IPS-18c (cell line): ENCODE measurements around the gene PBRM1.

ENCODE experiments used
- H3K4me3 ChIP-seq: 2 replicates; pipeline ENCODE4 v1.7.0; 2013; ENCODE audit warnings: low read depth, mild to moderate bottlenecking, low read length, moderate library complexity; ENCODE audit not compliant: insufficient read depth
- H3K9me3 ChIP-seq: one replicate; pipeline ENCODE4 v1.6.1; 2013; ENCODE audit warnings: mild to moderate bottlenecking, low read length, moderate library complexity; ENCODE audit not compliant: control insufficient read depth, insufficient read depth

The PBRM1 gene

DNA sequence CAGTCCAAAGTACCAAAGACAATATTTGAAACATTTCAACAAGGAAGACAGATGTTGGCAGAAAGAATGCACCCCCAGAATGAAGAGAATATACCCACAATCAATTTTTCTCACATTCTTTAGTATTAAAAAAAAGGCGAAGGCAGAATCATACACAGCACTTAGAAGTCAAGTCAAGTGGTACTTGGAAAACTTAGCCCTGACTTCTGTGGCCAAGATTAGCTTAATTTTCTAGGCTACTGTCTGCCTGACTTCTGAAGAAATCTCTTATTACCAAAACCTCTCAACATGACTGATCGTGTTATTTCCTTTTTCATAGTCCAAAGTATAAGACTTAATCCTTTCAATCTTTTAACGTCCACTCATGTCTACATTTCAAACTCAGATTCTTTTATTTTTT, 60.7 kb downstream of the PBRM1 start:
- H3K9me3 ChIP-seq = no peaks in the 10 kb centered on the region
- no peak overlapping the region for H3K4me3 ChIP-seq

DNA sequence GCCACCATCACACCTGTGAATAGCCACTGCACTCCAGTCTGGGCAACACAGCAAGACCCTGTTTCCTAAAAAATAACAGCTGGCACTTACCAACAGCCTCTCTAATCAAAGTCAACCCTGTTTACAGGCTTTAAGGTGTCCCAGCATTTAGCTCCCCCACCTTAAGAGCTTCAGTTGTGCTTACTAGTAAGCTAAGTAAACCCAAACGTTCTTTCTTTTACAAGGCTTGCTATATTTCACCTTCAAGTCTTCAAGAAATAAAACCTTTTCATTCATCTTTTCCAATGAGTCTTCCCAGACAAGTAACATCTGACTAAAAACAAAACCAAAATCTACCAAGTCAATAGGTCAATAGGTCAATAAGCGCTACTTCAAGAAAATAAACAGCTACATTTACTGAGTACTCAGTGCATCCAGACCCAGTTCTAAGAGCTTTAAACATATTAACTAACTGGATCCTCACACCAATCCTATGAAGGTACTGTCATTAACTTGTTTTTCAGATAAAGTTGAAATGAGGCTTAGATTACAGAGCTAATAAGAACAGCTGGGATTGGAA, 62.4 kb downstream of the PBRM1 start:
- Histone ChIP-seq H3K9me3 (no peaks in the 10 kb centered on the region), H3K4me3 (no peak overlapping the region)

DNA sequence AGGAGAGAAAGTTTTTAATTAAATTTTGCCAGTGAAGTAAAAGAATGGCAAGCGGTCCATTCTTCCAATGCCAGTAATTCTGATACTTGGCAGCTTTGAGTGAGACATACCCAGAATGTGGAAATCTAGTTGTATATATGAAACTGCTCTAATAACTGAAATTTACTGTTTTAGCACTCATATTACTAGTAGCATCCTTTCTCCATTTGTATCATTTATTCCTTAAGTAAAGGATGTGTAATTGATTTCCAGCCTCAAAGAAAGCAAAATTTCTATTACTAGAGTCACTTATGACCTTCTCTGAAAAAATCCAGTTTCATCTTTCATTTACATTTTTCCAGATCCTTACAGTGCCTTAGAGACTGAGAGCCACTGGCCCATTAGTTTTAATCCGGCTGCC, 65.1 kb downstream of the PBRM1 start:
- H3K9me3 ChIP-seq = no peaks in the 10 kb centered on the region
- no peak overlapping the region for H3K4me3 ChIP-seq

- no peak overlapping the region for H3K4me3 ChIP-seq
These were observed 70.5 kb downstream of the PBRM1 start for GRCh38 chr3:52615166-52615565.

GRCh38 chr3:52614689-52615088, 71.0 kb downstream of the PBRM1 start:
- no peaks in the 10 kb centered on the region for H3K9me3 ChIP-seq
- H3K4me3 ChIP-seq = no peak overlapping the region

More at GRCh38 chr3:52615166-52615565, 70.5 kb downstream of the PBRM1 start:
- H3K9me3 ChIP-seq = no peaks in the 10 kb centered on the region

DNA sequence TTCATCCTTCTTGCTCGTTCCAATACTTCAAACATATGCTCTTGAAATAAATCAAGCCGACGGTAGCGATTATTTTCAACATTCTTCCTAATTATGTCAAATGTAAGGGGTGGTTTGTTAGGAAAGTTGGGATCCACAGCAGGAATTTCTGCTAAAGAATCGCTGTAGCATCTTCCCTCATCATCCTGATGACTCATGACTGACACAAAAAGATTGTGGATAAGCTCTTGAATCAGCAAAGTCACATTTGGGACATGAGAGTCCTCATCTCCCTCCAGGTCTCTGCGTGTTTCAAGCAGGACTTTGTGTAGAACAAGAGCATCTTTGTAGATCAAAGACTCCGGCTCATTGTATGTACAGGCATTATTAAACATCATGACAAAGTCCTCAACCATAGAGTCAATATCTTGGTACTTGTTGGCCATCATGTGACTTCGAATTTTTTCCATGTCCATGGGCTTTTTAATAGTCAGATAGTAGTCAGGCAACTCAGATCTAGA, 76.3 kb downstream of the PBRM1 start:
- Histone ChIP-seq H3K4me3 (no peak overlapping the region), H3K9me3 (no peaks in the 10 kb centered on the region)

DNA sequence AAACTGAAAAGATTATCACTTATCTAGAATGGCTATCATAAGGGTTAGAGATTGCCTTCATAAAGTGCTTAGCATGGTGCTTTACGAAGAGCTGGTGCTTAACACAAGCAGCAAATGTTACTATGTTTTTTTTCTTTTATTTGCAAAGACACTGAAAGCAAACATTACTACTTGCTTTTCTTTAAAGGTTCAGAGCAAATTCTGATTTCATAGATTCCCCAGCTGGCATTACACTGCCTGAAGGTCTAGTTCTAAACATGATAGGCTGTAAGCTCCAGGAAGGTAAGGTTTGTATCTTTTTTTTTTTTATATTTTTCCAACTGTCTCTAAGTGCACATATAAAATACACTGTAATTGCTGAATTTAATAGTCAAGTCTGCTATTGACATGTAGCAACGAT, 77.4 kb downstream of the PBRM1 start:
- no peaks in the 10 kb centered on the region for H3K9me3 ChIP-seq
- H3K4me3 ChIP-seq = no peak overlapping the region

- H3K4me3 ChIP-seq = no peak overlapping the region
- H3K9me3 ChIP-seq = no peaks in the 10 kb centered on the region
These were observed 79.2 kb downstream of the PBRM1 start for GRCh38 chr3:52606373-52607085.

GRCh38 chr3:52600258-52600657, 85.5 kb downstream of the PBRM1 start:
- H3K4me3 ChIP-seq = no peak overlapping the region
- no peaks in the 10 kb centered on the region for H3K9me3 ChIP-seq

DNA sequence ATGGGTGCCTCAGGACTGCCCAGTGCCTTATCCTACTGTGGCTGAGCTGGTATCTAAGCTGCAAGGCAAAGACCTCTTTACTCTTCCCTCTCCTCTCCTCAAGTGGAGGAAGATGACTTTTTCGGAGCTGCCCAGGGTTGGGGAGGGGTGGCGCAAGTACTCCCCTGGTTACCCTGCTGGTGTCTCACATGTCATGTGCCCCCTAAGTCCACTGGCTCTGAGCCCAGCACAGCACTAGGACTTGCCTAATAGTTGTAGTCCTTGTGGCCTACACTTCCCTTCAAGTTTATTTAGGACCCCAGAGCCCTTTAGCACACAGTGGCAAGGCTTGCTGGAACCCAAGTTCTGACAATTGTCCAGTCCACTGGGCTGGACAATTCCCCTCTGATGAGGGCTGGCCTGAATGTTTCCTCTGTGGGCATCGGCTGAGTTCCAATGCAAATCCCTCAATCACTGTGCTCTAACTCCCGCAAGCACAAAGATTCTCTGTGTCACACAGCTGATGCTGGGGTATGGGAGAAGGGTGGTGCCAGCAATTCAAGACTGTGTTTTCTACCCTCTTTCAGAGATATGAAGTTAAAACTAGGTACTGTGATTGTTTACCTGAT, 89.0 kb downstream of the PBRM1 start:
- H3K9me3 ChIP-seq = no peaks in the 10 kb centered on the region
- H3K4me3 ChIP-seq = no peak overlapping the region

DNA sequence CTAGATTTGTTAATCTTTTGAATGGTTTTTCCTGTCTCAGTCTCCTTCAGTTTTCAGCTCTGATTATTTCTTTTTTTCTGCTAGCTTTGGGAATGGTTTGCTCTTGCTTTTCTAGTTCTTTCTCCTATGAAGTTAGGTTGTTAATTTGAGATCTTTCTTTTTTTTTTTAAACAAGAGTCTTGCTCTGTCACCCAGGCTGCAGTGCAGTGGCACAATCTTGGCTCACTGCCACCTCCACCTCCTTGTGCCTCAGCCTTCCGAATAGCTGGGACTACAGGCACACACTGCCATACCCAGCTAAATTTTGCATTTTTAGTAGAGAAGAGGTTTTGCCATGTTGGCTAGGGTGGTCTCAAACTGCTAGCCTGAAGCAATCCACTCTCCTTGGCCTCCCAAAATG, 92.6 kb downstream of the PBRM1 start:
- no peak overlapping the region for H3K4me3 ChIP-seq
- no peaks in the 10 kb centered on the region for H3K9me3 ChIP-seq

- Histone ChIP-seq H3K4me3 (no peak overlapping the region), H3K9me3 (no peaks in the 10 kb centered on the region)
These were observed 111.4 kb downstream of the PBRM1 start for GRCh38 chr3:52574056-52574965.

GRCh38 chr3:52572221-52572620, 113.5 kb downstream of the PBRM1 start:
- Histone ChIP-seq H3K9me3 (no peaks in the 10 kb centered on the region), H3K4me3 (no peak overlapping the region)

DNA sequence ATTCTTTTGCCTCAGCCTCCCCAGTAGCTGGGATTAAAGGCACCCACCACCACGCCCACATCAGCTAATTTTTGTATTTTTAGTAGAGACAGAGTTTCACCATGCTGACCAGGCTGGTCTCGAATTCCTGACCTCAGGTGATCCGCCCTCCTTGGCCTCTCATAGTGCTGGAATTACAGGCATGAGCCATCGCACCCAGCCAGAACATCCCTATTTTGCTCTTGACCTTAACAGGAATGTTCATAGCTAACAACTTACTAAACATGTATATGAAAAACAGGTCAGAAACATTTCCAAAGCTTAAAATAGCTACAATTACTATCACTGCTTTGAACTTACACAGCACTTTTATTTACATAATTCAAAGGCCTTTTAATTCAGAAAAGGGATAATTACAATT, 115.6 kb downstream of the PBRM1 start:
- no peak overlapping the region for H3K4me3 ChIP-seq
- H3K9me3 ChIP-seq = no peaks in the 10 kb centered on the region

DNA sequence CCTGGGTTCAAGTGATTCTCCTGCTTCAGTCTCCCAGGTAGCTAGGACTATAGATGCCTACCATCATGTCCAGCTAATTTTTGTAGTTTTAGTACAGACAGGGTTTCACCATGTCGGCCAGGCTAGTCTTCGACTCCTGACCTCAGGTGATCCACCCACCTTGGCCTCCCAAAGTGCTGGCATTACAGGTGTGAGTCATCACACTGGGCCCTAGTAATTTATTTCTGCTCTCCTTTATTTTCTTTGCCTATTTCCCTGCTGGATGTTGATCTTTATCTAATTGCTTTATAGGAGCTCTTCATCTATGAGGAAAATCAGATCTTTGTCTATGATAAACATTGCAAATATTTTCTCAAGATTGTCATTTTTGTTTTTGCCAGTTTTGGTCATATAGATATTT, 117.6 kb downstream of the PBRM1 start:
- Histone ChIP-seq H3K4me3 (no peak overlapping the region), H3K9me3 (no peaks in the 10 kb centered on the region)

GRCh38 chr3:52563984-52564383, 121.7 kb downstream of the PBRM1 start:
- no peak overlapping the region for H3K4me3 ChIP-seq

GRCh38 chr3:52561028-52561747, 124.5 kb downstream of the PBRM1 start:
- Histone ChIP-seq H3K4me3 (no peak overlapping the region), H3K9me3 (no peaks in the 10 kb centered on the region)

More at GRCh38 chr3:52563984-52564383, 121.7 kb downstream of the PBRM1 start:
- H3K9me3 ChIP-seq = no peaks in the 10 kb centered on the region
